Posterior vena cava (tissue), 2 donors: Measurements from ENCODE around the gene MST1. TPM values are rescaled to one million over a fixed set of nuclear protein-coding genes. Genes with fewer than 3 reads are reported as not detected.
A peak's percentile ranks its signal among the peaks of the same experiment; 100 is the strongest.
"Not testable (repeated sequence)": the region's sequence is repeated elsewhere in the genome, so short reads cannot be mapped to it uniquely, and the experiment has no call there.

Experiments
- DNase-seq: peaks from one replicate; pipeline ENCODE4 v3.0.0-alpha.2; 2020; ENCODE audit warnings: low spot score
- intact Hi-C, 2 donors: fragments of 100-400 bp; cut with DNase I; formaldehyde crosslinking; loops; one replicate each; pipeline versions ENCODE4 v1.14.1 to v1.14.2; 2022 to 2023
- total RNA-seq, 2 donors: library from RNA; stranded (reverse); fragmentation: NEBNext Ultra II Directional; extraction: Animal tissue kit (Norgen Biotek cat#: 25700); gene quantifications; one replicate each; pipeline ENCODE4 v1.2.1, GENCODE V29; 2021
- donor health status: DM: yes; HTN: yes; CAD: no.
- donor health status: DM: yes; HTN: yes; CAD: no.

Gene MST1
- total RNA-seq, 2 donors from 2014 or later = 3.0 to 9.1 TPM

- intact Hi-C loops, DNase-seq: not testable (repeated sequence)
Measured at GRCh38 chr3:49685846-49686245, 3.4 kb downstream of the MST1 start.

GRCh38 chr3:49685103-49685502 lies 4.2 kb downstream of the MST1 start:
- DNase-seq, intact Hi-C loops: not testable (repeated sequence)

GRCh38 chr3:49684453-49684852 lies 4.8 kb downstream of the MST1 start:
- not testable (repeated sequence) for DNase-seq
- intact Hi-C loops = loop anchor here in 1 of 2 donors (5.0 kb wide), 1 partner anchor 142 kb away; no protein-coding TSS in a partner anchor

- DNase-seq = no peak
- intact Hi-C loops = loop anchor here in 1 of 2 donors (5.0 kb wide), 1 partner anchor 141 kb away; no protein-coding TSS in a partner anchor
Measured at GRCh38 chr3:49683162-49683561, 6.1 kb downstream of the MST1 start.

- DNase-seq = no peak
- intact Hi-C loops = loop anchor here in 1 of 2 donors (5.0 kb wide), 1 partner anchor 139 kb away; no protein-coding TSS in a partner anchor
Measured at GRCh38 chr3:49681543-49681942, 7.7 kb downstream of the MST1 start.

GRCh38 chr3:49681232-49681522 lies 8.1 kb downstream of the MST1 start:
- intact Hi-C loops = loop anchor here in 1 of 2 donors (5.0 kb wide), 1 partner anchor 139 kb away; no protein-coding TSS in a partner anchor
- DNase-seq = no peak

- intact Hi-C loops = loop anchor here in 1 of 2 donors (5.0 kb wide), 1 partner anchor 138 kb away; no protein-coding TSS in a partner anchor
Measured at GRCh38 chr3:49680493-49681231, 8.6 kb downstream of the MST1 start.

GRCh38 chr3:49675912-49676311 lies 13.4 kb downstream of the MST1 start:
- no peak for DNase-seq
- intact Hi-C loops = no loop called here

More at GRCh38 chr3:49680493-49681231, 8.6 kb downstream of the MST1 start:
- DNase-seq = no peak

GRCh38 chr3:49674497-49674983 lies 14.7 kb downstream of the MST1 start:
- DNase-seq = no peak
- intact Hi-C loops = loop anchor here in 1 of 2 donors (5.0 kb wide), 1 partner anchor 137 kb away; no protein-coding TSS in a partner anchor

GRCh38 chr3:49673715-49674496 lies 15.4 kb downstream of the MST1 start, which contains the start of gene APEH:
TSS of gene APEH (plus strand) at chr3:49674351. CDS start at chr3:49674402, 51 bp downstream.
- intact Hi-C loops = loop anchor here in 1 of 2 donors (5.0 kb wide), 1 partner anchor 137 kb away; no protein-coding TSS in a partner anchor

GRCh38 chr3:49673121-49673714 lies 16.1 kb downstream of the MST1 start:
- intact Hi-C loops = loop anchor here in 1 of 2 donors (5.0 kb wide), 1 partner anchor 136 kb away; no protein-coding TSS in a partner anchor
- DNase-seq = no peak

More at GRCh38 chr3:49673715-49674496, 15.4 kb downstream of the MST1 start, which contains the start of gene APEH:
- DNase-seq = peak; percentile 99

GRCh38 chr3:49671291-49672288 lies 17.7 kb downstream of the MST1 start:
- no peak for DNase-seq
- intact Hi-C loops = loop anchor here (2.0 to 5.0 kb wide), 2 partner anchors 131 to 134 kb away; no protein-coding TSS in a partner anchor

- intact Hi-C loops = loop anchor here (2.0 to 5.0 kb wide), 2 partner anchors 130 to 134 kb away; no protein-coding TSS in a partner anchor
- no peak for DNase-seq
Measured at GRCh38 chr3:49670940-49671290, 18.4 kb downstream of the MST1 start.

- no peak for DNase-seq
- intact Hi-C loops = no loop called here
Measured at GRCh38 chr3:49669352-49669751, 19.9 kb downstream of the MST1 start.

- DNase-seq = no peak
- intact Hi-C loops = no loop called here
Measured at GRCh38 chr3:49668861-49669260, 20.4 kb downstream of the MST1 start.

GRCh38 chr3:49668414-49668797 lies 20.9 kb downstream of the MST1 start:
- intact Hi-C loops = no loop called here
- DNase-seq = no peak

- DNase-seq = no peak
- intact Hi-C loops = no loop called here
Measured at GRCh38 chr3:49667701-49668413, 21.4 kb downstream of the MST1 start.
